Middle frontal gyrus (tissue), 1 donor: ENCODE measurements around the gene SC5D.

ENCODE experiments used
- DNase-seq: peaks from one replicate; pipeline ENCODE4 v3.0.0-alpha.2; 2015; ENCODE audit warnings: low spot score; ENCODE audit errors: extremely low spot score

SC5D gene

DNA sequence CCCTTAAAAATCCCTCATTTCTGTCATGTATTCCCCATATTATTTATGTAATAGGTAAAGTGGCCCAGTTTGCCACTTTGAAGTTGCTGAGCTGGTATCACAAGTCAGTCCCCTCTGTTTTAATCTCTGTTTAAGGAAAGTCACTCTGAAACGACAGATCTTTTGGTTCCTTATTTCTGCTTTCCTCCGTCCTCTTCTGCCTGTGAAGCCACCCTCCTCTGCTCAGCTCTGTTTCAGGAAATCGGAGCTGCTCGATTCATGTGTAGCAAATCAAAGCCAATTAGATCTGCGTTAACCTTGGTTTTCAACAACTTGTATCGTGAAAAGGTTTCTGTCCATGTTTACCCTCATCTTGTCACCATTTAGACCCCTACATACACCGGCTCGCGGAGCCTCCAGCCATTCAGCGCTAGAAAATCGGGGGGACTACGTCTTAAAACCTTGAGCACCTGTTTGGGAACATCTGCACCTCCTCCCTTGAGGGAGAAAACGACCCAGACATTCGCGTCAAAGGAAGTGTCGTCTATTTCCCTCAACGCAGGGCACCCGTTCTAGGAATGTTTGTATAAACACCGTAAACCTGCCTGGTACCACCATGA lies 576 bp upstream of the SC5D start:
- DNase-seq = peak; percentile 29

DNA sequence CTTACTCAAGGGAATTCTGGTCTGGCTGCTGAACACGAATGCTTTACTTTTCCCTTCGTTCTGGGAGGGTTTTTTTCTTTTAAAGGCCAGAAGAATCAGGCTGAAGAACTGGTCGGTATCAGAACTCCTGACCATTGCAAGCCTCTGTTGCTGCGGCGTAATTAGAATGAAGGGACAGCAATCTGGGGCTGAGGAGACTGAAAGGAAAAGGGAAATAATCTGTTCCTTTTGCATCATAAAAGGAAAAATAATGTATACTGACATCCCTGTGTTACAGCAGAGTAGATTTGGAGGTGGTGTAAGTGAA lies 670 bp downstream of the SC5D start:
- DNase-seq = no peak

DNA sequence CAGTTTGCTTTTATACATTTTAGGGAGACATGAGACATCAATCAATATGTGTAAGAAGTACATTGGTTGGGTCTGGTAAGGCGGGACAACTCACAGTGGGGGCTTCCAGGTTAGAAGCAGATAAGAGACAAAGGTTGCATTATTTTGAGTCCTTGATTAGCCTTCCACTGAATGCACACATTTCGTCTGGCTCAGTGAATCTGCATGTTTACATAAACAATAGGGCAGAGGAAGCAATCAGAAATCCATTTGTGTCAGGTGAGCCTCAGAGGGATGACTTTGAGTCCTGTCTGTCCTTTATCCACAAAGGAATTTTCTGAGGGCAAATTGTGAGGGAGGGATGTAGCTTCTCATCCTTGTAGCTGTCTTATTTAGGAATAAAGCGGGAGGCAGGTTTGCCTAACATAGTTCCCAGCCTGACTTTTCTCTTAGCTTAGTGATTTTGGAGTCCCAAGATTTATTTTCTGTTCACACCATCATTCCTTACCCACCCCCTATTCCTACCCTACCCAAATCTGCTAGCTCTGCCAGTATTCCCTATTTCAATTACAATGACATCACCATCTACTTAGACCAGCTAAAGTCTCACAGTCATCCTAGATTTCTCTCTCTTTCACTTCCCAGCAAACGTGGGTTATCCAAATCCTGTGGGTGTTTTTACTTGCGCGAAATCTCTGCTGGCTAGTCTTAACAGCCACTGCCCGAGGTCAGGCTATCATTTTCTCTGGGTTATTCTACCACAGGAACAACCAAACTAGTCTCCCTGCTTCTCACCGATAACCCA lies 2.9 kb downstream of the SC5D start:
- no peak for DNase-seq

DNA sequence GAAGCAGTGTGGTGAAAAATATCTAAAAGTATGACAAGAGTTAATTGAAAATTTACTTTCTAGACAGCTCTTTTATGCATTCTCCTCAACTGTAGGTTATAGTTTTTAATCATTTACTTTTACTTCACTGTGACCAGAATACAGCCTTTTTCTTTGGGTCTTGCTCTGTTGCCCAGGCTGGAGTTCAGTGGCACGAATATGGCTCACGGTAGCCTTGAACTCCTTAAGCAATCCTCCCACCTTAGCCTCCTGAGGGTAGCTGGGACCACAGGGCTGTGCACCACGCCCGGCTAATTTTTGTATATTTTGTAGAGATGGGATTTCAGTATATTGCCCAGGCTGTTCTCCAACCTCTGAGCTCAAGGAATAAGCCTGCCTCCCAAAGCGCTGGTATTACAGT lies 5.3 kb downstream of the SC5D start:
- DNase-seq = no peak

DNA sequence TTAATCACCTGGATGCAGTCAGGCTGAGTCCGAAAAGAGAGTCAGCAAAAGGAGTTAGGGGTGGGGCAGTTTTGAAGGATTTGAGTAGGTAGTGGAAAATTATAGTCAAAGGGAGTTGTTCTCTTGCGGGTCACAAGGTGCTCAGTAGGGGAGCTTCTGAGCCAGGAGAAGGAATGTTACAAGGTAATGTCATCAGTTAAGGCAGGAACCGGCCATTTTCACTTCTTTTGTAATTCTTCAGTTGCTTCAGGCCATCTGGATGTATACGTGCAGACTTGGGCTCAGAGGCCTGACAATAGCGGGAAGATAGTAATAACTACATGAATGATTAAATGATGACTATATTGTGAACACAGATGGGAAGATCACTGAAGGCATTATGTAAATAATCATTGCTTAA lies 6.2 kb downstream of the SC5D start:
- DNase-seq = no peak

DNA sequence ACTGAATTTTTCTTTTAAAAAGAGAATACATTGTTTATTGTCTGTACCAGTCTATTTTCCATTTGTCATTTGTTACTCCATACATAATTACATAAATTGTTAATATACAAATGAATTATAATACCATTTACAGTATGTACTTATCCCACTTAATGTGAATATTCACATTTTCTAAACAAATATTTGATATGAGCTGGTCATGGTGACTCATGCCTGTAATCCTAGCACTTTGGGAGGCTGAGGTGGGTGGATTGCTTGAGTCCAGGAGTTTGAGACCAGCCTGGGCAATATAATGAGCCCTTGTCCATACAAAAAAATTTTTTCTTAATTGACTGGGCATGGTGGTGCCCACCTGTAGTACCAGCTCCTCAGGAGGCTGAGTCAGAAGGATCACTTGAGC lies 6.8 kb downstream of the SC5D start:
- no peak for DNase-seq

DNA sequence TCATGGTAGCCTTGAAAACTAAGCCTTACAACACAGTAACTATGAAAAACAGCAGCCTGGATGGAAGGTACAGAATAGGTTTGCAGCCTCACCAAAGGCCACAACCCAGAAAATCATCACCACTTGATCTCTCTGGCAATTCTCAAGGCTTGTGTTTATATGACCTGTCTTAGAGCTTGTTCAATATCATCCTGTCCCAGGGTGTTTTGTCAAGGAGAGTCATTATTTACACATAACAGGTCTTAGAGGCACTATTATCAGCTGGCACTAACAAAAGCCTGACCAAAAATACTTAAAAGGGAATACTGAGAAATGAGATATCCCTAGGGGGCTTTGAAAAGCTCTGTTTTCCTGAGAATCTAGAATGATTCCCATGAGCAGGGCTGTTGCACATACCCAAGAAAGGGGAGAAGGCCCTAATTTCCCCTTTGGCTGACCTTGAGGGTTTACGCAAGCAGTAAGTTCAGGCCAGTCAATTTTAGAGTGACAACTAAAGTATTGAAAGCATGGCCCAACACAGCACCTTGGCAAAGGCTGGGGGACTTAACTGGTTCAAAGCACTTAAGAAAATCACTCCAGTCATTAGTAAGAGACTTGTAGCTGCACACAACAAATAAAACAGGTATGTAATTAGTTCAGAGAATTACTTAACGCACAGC lies 7.9 kb downstream of the SC5D start:
- no peak for DNase-seq

DNA sequence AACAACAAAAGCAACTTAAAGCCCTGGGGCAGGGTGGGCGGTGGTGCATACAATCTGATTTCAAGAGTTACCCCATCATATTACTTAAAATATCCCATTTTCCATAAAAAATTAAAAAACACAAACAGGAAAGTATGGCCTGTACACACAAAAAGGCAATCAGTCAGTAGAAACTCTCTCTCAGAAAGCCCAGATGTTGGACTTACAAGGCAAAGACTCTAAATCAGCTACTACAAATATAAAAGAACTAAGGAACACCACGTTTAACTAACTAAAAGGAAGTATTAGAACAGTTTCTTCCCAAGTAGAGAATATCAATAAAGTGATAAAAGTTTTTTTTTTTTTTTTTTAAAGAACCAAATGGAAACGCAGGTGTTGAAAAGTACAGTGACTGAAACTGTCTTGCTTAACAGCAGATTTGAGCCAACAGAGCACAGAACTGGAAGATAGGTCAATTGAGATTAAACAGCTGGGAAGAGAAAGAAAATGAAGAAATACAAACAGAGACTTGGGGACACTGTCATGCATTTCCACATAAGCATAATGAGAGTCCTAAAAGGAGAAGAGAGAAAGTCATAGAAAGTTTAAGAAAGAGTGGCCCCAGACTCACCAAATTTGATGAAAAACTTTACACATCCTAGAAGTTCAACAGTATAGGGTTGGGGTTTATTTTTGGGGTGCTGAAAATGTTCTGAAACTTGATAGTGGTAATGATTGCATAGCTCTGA lies 8.6 kb downstream of the SC5D start:
- no peak for DNase-seq

DNA sequence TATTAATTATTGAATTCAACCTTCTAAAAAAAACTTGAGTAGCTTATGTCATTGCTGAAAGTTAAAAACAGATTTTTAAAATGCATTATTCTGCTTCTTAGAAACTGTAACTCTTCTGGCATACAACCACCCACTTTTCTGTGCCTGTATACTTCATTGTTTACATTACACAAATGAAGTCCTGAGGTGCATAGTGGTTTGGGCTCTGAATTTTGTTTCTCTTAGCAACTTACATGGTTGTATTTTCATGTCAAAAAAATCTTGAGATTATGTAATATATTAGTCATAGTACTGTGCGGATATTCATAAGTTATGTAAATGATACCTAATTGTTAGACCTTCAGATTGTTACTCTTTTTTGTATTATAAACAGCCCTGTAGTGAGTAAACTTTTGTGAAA lies 12.2 kb downstream of the SC5D start:
- DNase-seq = no peak

DNA sequence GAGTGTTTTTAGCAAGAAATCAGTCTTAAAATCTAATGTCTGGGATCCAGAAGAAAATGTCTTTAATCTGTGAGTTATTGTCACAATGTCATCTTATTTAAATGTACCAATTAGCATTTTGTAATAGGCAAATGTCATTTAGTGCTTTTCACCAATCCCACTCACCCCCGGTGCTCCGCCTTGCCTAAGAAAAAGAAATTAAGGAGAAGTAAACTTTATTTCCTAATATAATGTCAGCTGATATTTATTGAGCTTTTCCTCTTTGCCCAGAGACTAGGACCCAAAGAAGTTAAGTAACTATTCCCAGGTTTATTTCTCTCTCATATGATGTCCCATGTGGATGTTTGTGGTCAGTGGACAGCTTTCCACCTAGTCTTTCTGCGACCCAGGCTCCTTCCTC lies 16.2 kb downstream of the SC5D start:
- no peak for DNase-seq

DNA sequence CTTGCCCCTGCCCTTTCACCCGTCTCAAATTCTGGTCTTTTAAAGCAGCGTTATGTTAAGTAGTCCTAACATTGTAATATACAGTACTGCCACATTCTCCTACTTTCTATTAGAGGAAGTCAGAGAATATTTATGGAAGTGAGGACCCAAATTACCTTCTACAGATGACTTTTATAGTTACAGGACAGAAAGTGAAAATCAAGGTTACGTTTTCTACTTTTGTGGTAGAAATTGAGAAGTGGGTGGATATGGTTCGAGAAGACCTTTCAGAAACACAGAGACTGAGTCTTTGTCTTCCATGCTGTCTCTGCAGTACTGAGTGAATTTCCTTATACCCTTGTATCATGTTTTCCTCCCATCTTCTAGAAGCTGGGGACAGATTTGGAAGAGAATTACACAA lies 17.1 kb downstream of the SC5D start:
- no peak for DNase-seq

DNA sequence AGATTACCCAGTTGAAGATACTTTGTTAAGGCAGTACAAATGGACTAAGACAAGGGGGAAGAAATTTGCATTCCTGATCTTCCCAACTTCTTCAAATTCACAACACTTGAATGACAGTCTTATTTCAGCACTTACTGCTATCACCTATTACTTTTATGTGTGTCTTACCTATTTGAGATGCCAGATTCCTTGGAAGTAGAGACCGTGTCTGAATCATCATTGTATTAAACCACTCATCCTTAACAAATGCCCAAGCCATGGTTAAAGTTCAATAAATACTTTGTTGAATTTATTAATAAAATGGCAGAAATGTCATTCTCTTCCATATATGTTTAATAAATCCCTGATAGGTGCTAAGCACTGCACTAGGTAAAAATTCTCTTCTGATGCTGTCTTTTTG lies 18.3 kb downstream of the SC5D start:
- DNase-seq = no peak

DNA sequence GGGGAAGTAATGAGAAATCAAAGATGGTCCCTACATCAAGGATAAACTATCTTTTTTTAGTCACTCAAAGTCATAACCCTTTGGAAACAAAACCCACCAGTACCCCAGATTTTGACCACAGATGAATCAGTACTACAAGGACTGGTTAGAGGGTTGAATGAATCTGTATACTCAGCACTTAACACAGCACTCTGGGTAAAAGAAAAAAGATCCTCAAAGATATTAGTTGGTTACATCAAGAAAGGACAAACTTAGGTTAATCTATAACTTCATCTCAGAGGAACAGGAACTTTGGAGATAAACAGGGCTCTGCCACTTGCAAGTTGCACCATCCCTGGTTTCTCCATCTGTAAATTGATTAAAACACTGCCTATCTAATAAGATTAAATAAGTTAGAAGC lies 18.8 kb downstream of the SC5D start:
- DNase-seq = no peak

DNA sequence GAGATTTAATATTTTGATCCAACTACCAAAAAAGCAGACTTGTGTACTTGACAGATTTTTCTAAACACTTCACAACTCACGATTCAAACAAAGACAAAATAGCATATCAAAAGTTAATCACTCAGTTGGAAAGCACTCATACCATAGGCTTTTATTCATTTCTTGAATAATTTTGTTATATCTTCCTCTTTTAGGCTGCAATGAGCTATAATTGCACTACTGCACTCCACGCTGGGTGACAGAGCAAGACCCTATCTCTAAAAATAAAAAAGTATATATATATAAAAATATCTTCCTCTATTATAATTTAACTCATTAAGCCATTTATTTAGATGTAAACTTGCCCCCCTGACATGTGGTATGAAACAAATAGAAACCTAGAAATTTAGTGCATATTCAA lies 19.9 kb downstream of the SC5D start:
- DNase-seq = no peak

DNA sequence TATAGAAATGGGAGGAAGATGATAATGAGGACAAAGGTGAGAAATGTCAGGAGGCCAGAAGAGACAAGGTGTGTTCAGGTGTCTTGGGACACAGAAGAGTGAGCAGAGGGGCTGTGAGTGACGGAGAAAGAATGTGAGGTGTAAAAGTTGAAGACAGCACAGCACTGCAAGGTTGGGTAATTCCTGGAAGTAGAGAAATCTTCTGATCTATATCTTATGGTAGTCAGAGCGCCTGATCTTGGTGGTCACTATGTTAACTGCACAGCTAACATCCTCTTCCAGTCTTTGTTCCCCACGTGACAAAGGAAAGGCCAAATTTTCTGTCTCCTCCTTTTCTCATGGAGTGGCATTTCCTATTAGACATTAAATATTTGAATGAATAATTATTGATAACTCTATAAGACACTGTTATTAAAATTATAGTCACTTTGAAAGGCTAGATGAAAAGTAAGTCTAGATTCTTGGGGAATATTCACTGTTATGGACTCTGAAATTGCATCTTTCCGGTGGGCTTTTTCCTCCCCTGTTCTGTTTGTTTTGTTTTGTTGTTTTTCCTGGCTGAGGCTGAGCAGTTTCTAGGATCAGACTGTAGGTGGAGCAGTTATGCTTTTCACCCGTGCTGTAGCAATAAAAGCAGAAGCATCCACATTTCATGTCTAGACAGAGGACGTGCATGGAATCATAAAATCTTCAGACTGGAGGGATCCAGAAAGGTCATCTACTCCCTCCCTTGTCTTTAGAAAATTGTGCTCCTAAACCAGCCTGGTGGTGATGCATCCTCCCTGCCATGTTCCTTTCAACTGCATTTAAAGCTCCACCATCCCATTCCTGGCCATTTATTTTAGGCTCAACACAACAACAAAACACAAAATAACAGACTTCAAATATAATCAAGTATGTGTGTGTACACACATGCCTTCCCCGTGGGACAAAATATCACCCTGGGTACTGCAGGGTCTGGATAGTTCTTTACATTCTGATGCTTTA lies 26.6 kb downstream of the SC5D start:
- peak; percentile 39 for DNase-seq

DNA sequence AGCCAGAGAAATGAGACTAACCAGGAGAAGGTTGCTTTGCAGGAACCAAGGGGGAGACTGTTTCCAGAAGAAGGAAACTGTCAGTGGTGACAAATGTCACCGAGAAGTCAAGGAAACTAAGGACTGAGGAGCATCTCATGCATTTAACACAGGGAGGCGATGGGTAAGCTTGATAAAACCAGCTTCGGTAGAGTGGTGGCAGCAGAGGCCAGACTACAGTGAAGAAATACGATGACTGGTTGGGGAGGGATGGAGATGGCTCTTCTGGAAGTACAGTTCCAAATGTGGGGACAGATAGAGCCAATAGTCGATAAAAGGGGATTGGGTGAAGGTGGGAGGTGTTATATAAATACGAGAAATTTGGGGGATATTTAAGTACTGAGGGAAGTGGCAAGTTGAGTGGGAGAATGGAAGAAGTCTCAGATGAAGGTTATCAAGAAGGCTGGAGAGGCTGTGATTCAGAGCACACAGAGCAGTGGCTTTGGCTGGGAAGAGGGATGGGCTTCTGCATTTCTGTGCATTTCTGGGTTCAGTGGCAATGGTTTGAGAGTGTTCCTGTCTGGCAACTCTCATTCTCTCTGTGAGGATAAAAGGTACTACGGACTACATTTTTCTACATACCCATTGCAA lies 29.2 kb downstream of the SC5D start:
- DNase-seq = peak; percentile 49

DNA sequence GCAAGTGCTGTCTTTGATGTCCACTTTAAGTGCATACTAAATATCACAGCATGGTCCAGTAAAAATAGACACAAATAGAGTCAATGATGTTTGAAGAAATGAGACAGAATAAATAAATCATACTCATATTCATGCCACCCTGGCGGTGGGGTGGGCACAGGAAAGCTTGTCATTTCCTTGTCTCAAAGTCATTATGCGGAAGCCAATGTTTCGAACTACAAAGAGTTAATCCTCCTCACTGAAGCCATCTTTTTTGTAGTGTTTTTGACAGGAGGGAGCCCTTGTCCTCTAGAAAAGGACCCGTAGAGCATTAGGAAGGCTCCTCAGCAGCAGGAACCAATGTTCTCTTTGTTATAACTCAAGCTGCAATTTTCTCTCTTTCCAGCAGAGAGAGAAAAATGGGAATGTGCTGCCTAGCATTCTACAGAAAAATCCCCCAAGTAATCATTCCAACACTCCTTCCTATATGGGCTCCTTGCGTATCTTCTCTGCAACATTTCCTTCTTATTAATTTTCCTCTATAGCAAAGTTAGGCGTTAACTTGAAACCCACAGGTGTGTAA lies 30.6 kb downstream of the SC5D start:
- no peak for DNase-seq

DNA sequence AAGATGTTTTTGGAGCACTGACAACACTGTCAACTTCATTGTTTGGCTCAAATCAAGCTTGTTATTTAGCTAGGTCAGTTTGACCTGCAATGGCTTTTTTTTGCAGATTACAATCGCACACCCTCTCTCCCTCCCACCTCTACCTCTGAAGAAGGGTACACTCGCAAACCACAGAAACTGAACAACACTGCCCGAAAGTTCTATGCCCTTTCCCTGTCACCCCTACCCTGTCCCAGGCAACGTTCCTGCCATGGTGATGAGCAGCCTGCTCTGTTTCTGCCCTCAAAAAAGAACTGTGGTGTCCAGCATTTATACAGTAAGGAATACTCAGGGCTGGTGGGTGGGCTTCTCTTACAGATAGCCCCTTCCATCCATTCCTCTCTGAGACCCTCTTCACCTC lies 33.7 kb downstream of the SC5D start:
- DNase-seq = no peak

DNA sequence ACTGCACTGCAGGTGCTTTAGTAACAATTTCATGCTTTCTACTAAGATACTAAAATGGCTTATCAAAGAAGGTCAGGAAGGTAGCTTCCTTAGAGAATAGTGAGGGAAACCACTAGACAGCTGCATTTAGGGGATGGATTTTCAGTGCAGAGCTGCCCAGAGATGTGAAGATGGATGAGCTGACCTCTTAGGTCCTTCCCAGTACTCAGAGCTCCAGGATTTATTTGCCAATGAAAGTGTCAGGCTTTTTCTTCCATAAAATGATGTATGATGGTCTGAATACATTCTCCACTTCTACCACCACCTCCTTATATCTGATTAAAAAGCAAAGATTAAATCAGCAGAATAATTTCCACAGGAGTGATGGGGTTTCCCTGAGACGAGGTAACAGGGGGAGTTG lies 35.0 kb downstream of the SC5D start:
- DNase-seq = no peak
